ENCODE results near the gene ACACB. TPM values are rescaled to one million over a fixed set of nuclear protein-coding genes. Genes with fewer than 3 reads are reported as not detected.
A peak's percentile ranks its signal among the peaks of the same experiment; 100 is the strongest.

Gene ACACB
- total RNA-seq, 1 experiment from 2014 or later, result 20.0 TPM

GRCh38 chr12:109277255-109277898 lies 161.0 kb downstream of the ACACB start:
- H3K27ac Mint-ChIP-seq, result no peak overlapping the region
- ATAC-seq (no peak), DNase-seq (ENCODE audit: low spot score) (no peak)
- H3K4me3 Mint-ChIP-seq, result no peak overlapping the region
- ChIA-PET POLR2A (no interaction called here), CTCF (interaction anchor here (0.8 to 2.4 kb wide), 10 partner anchors 10 to 156 kb away, joined by 3 to 15 read pairs (median 4); no protein-coding TSS in a partner anchor)
- no peaks in the 10 kb centered on the region for H3K36me3 Mint-ChIP-seq
- H3K27me3 Mint-ChIP-seq (ENCODE audit: low read depth), result peaks cover 6% of the 10 kb centered on the region; the same call in 1 of the 2 replicates
- no peaks in the 10 kb centered on the region for H3K9me3 Mint-ChIP-seq
- no peak for TF ChIP-seq CDX4 (CRISPR knock-in tag; IDR thresholded peaks at IDR 0.05; ENCODE audit: borderline replicate concordance)
- TF ChIP-seq PREB (CRISPR knock-in tag; IDR thresholded peaks at IDR 0.05; ENCODE audit: borderline replicate concordance), result no peak
- TF ChIP-seq HMGXB4 (CRISPR knock-in tag; IDR thresholded peaks at IDR 0.05), result no peak
- no peak for TF ChIP-seq ZNF671 (CRISPR knock-in tag; IDR thresholded peaks at IDR 0.05)
- no peak for TF ChIP-seq ZNF425 (CRISPR knock-in tag; conservative IDR thresholded peaks at IDR 0.05)
- TF ChIP-seq CBFB (CRISPR knock-in tag; IDR thresholded peaks at IDR 0.05; ENCODE audit: low read depth), result no peak
- TF ChIP-seq SMAD4 (CRISPR knock-in tag; IDR thresholded peaks at IDR 0.05), result no peak
- no peak for TF ChIP-seq MYBL2 (CRISPR knock-in tag; IDR thresholded peaks at IDR 0.05)
- no peak for TF ChIP-seq ELF4 (CRISPR knock-in tag; IDR thresholded peaks at IDR 0.05; ENCODE audit: low read depth)
- peaks cover 18% of the 10 kb centered on the region for H3K4me1 Mint-ChIP-seq

GRCh38 chr12:109277899-109278762 lies 161.7 kb downstream of the ACACB start:
- POLR2A ChIA-PET, result no interaction called here

More at GRCh38 chr12:109277899-109278762, 161.7 kb downstream of the ACACB start:
- no peak for DNase-seq (ENCODE audit: low spot score)
- ATAC-seq, result 0 out of 2 replicates have a peak, but pooled peaks have one; percentile 9
- Mint-ChIP-seq H3K9me3 (no peaks in the 10 kb centered on the region), H3K36me3 (no peaks in the 10 kb centered on the region), H3K27me3 (ENCODE audit: low read depth) (peaks cover 6% of the 10 kb centered on the region; the same call in 1 of the 2 replicates), H3K4me1 (peaks cover 17% of the 10 kb centered on the region), H3K27ac (no peak overlapping the region), H3K4me3 (no peak overlapping the region)
- CTCF ChIA-PET, result interaction anchor here (0.7 to 2.4 kb wide), 11 partner anchors 10 to 155 kb away, joined by 3 to 15 read pairs (median 4); no protein-coding TSS in a partner anchor
- TF ChIP-seq GABPB1 (CRISPR knock-in tag; IDR thresholded peaks at IDR 0.05) (peak; percentile 78), CREM (CRISPR knock-in tag; IDR thresholded peaks at IDR 0.05) (no peak), CTCF (IDR thresholded peaks at IDR 0.05) (no peak), OVOL2 (CRISPR knock-in tag; IDR thresholded peaks at IDR 0.05; ENCODE audit: borderline replicate concordance) (no peak), PRDM15 (CRISPR knock-in tag; IDR thresholded peaks at IDR 0.05) (no peak)
